NCI-H1930 (cell line): ENCODE measurements around the gene CLCA1.

Experiments used
- DNase-seq, 2 experiments: peaks; one replicate each; lab custom pipeline; 2025; lab: John Stamatoyannopoulos, UW

Gene CLCA1, protein sequence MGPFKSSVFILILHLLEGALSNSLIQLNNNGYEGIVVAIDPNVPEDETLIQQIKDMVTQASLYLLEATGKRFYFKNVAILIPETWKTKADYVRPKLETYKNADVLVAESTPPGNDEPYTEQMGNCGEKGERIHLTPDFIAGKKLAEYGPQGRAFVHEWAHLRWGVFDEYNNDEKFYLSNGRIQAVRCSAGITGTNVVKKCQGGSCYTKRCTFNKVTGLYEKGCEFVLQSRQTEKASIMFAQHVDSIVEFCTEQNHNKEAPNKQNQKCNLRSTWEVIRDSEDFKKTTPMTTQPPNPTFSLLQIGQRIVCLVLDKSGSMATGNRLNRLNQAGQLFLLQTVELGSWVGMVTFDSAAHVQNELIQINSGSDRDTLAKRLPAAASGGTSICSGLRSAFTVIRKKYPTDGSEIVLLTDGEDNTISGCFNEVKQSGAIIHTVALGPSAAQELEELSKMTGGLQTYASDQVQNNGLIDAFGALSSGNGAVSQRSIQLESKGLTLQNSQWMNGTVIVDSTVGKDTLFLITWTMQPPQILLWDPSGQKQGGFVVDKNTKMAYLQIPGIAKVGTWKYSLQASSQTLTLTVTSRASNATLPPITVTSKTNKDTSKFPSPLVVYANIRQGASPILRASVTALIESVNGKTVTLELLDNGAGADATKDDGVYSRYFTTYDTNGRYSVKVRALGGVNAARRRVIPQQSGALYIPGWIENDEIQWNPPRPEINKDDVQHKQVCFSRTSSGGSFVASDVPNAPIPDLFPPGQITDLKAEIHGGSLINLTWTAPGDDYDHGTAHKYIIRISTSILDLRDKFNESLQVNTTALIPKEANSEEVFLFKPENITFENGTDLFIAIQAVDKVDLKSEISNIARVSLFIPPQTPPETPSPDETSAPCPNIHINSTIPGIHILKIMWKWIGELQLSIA

DNA sequence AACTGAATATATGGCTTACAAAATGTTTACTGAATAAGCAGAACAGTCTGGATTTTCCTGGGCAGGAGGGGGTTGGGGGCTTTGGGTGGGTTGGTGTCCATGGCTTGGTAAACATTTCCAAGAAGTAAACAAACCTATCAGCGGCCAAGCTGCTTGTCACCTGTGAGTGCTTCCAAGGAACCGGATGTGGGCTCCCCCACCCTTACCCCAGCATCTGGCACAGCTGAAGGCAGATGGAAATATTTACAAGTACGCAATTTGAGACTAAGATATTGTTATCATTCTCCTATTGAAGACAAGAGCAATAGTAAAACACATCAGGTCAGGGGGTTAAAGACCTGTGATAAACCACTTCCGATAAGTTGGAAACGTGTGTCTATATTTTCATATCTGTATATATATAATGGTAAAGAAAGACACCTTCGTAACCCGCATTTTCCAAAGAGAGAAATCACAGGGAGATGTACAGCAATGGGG lies at the start of gene CLCA1:
CLCA1 (plus strand) TSS at position 427 of the 477 bp plus-strand sequence; CDS start at position 472, 45 bp downstream.
- DNase-seq = no peak

DNA sequence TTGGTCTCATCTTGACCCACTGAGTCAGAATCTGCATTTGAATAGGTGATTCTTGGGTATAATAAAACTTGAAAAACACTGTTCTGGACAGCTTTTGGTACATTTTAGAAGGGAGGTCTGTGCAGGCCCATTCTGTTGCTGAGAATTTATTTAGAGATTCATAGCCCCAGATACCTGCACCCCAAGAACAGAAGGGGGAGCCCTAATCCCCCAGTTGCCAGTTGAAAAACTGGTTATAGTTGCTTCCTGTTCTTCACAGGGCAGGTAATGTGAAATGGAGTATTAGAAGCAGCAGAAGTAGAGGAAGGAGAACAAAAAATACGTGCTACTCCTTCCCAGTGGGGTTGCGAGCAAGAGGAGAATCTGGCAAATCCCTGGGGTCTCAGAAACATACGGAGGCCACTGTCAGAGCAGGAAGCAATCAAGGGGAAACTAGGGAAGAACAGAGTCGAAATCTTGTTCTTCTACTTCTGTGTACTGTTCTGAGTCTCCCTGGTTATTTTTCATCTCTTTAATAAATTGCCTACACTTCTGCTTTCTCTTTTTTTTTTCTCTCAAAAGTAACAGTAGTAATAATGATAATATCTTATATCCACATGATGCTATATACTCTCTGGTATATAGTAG lies 49.3 kb upstream of the CLCA1 start:
- DNase-seq = no peak

DNA sequence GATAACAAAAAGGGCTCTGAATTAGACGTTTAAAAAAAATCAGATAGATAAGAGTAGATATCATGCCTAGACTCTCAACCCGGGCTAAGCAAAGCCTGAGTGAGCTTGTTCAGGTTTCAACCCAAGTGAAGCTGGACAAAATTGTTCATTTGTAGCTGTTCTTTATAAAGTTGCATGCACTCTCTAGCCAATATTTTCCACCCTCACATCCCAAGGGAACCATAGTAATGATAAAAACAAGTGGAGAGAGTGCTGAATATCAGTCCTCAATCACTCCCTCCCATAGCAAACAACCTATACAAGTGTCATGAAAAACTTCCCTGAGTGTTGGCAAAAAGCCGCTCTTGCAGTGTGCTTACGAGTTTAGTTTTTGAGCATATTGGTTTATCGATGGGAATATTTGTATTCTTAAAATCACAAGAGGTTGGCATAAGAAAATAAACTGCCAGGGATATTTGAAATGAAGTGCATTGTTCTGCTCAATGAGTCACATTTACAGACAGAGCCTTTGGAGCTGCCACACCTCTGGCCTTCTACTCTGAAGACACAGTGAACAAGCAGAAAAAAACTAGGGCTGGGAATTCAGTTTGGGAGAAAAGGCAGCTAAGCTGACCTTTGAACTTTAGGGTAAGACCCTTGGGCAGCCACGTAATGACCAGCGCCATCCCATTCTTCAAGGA lies 47.0 kb upstream of the CLCA1 start:
- no peak for DNase-seq

DNA sequence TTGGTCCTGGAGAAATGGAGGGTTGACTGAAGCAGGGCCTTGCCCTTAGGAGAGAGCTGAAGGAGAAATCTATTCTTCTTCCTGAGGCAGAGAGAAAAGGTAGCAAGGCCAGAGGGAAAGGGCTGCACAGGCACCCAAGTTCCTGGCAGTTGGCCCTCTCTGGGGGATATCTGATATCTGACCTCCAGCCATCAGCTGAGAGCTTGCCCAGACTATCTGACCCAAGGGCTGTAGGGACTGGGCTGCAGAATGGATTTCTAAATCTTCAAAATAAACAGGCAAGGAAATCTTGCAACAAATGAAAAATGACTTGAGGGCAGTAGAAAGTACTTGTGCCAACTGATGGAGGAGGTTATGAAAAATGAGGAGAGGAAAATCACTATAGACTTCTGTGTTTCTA lies 45.3 kb upstream of the CLCA1 start:
- DNase-seq = no peak

DNA sequence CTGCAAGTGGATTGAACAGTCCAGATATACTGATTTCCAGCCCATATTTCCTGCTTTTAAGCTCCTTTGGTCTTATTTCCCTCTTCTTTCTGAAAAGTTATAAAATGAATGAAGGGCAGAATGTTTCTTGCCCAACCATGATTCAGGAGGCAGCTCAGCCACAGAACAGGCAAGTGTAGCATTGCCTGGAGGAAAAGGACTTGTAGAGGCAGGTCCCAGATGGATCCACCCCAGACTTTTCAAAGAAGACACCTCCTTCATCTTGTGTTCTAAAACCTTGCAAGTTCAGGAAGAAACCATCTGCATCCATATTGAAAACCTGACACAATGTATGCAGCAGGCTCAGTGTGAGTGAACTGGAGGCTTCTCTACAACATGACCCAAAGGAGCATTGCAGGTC lies 44.9 kb upstream of the CLCA1 start, which contains the start of gene CLCA2:
CLCA2 (plus strand) TSS at position 299 of the 400 bp plus-strand sequence; CDS start at position 376, 77 bp downstream.
- DNase-seq = no peak

DNA sequence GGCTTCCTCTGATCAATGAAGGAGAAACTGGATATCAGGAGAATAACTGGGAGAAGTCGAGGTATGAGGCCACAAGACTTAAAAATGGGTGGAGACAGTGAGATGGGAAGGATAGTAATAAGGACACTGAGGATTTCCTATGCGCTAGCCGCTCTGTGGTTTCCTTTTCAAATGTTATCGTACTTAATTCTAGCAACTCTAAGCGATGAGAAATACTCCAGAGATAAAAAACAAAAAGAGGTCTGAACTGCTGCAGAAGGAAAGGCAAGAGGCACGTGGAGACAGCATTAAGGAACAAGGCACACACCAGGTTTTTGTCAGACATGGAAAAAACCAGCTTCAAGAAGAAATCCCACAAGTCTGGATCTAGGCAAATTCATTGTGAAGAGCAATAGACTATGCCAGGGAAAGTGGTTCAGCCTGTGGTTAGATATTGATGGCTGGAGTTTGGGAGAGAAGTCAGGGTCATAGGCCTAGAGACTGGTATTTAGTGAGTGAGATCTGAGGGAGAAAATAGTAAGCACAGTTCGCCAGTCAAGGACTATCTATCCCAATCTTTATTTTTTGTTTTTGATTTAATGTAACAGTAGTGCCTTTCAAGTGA lies 39.5 kb upstream of the CLCA1 start:
- no peak for DNase-seq

DNA sequence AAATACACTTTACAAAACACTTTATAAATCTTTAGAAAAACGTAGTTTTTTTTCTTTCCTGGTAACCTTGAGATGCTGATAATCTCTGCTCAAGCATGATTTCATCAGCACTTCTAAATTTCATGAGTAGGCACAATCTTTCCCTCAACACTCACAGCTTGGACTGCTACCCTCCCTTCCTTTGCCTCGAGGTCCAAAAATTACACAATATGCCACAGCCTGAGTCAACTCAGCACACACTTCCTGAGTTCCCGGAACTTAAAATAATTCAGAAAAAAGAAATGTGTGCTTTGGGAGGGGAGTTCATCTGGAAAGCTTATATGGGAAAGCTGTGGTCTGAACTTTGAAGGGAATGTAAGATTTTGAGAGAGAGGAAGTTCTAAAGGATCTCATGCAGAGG lies 38.9 kb upstream of the CLCA1 start:
- no peak for DNase-seq

DNA sequence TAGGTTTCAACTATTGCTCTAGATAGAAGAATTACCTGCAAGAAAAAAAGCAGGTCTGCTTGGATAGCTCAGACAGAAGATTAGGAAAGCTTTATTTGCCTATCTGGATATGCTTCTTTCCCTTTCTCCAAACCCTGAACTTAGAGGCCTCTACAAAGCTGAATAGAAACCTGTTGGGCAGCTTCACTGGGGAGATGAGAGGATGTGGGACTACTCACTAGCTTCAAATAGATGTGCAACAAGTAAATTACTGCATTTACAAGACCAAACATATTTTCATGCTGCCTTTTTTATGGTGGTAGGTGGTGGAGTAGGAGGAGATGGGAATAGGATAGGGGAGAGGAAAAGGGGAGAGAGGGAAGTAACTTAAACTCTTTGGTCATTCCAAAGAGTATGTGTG lies 38.4 kb upstream of the CLCA1 start:
- DNase-seq = no peak

DNA sequence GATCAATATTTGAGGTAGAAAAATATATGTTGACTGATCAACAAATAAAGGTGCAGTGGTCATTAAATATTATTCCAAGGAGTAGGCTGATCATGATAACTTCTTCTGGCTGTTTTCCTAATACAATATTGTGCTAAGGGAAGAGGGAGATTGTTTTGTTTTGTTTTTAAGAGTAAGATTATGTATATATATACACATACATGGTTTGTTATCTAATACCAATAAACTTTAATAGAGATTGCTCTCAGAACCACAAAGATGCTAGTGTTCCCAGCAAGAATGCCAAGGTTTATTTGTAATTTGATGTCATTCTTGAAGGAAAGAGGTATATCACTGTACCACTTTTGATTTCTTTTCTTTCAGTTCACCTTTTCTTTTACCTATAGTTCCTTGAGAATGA lies 34.7 kb upstream of the CLCA1 start:
- DNase-seq = no peak

DNA sequence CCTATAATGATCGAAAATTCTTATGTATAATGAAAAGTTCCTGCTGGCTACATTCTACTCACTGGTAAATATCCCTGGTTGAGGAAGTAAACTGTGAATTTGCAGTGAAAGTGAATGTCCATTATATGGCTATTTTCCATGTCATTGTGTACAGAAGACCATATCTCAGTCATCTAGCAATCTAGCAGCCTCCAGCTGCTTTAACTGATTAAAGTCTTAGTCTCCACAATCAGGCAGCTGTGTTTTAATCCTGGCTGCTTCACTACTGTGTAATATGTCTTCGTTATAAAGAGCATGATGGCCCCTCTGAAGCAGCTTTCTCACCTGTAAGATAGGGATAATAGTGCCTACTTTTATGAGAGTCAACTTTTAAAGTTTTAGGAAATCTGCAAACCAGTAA lies 33.4 kb upstream of the CLCA1 start:
- DNase-seq = no peak

DNA sequence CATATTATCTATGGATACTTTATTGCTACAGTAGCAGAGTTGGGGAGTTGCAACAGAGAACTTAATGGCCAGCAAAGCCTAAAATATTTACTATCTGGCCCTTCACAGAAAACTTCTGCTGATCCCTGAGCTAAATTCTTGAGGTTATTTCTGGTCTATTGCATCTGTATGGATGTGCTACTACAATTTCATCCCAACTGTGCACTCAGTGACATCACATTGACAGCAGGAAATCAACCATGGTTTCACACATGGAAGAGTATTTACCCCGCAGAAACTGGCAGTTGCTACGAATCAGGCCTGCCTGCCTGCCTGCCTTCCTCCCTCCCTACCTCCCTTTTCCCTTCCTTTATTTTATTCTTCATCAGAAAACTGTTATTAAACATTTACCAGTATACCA lies 32.7 kb upstream of the CLCA1 start:
- no peak for DNase-seq

DNA sequence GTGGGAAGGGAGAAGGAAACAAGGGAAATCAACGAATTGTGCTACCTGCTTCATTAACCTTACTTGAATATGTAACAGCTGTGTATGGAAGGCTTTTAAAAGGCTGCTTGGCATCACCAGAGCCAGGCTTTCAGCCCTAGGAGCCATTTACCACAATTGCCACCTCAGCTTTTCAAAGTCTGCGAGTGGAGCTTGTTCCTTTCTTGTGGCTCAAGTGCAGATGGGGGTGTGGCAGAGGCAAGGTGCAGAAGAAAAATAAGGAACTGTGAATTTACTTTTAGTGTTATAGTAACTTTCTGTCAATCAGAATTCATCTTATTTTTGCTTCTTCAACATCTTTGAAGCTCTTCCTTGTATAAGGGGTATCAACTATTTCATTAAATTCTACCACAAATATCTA lies 27.1 kb upstream of the CLCA1 start:
- no peak for DNase-seq

DNA sequence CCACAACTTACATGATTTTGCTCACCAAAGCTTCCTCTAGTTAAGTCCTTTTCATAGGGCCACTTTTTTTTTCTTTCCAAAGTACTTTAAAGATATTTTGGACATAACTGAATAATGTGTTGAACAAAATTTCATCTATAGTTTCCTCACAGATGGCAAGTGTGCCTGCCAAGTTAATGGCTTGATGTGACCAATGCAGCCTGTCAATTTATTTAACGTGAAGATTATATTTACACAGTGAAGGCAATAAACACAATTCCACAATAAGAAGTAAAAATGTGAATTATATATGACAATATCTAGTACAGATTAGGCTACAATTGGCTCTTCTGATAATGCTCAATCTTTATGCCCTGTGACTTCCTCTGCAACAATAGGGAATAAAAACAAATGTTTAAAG lies 26.7 kb upstream of the CLCA1 start:
- DNase-seq = no peak

DNA sequence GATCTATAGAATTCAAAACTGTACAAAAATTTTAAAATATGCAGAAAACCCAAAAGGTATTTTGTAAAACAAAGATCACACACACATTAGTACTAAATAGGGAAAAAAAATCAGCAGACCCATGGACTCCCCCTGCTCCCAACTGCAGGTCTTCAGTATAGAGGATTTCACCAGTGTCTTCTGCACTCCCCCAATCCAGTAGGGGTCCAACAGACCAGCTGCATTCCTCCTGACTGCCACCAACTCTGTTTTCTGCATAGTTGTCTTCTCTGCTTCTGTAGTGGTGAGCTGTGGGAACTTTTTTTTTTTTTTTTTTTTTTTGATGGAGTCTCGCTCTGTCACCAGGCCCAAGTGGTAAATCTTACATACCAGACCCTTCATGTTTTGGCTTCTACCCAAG lies 22.8 kb upstream of the CLCA1 start:
- no peak for DNase-seq

DNA sequence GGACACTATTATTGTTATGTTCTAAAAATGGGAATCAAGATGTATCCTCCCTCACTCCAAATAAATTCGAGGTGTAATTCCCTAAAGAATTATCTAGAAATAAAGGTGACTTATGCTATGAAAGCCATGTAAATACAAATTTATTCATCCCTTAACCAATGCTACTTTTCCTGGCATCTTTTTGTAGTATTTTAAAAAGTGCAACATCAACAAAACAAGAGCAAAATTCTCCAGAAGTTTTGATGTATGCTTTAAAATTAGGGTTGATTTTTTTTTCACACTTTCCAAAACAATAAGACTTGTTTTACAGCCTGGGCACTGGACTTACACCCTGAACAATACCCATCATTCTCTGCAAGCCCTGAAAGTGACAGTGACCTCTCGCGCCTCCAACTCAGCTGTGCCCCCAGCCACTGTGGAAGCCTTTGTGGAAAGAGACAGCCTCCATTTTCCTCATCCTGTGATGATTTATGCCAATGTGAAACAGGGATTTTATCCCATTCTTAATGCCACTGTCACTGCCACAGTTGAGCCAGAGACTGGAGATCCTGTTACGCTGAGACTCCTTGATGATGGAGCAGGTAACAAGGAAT lies 21.4 kb upstream of the CLCA1 start:
- DNase-seq = no peak

DNA sequence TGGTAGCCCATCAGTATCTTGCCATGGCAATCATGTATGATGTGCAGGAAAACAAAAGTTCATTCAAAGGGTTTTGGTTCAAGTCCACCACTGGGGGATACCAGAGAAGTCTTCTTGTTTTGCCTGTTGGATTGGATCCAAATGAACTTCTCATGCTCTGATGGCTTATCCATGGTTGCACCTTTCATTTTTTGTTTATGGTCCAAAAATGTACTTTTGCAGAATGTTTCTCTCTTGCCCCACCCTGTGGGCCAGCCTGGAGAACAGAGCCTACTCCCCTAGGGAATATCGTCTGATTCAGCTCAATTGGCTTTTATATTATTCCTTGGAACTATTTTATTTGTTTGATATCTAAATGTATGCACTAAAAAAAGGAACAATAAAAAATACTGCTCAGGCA lies 20.1 kb upstream of the CLCA1 start:
- DNase-seq = no peak

DNA sequence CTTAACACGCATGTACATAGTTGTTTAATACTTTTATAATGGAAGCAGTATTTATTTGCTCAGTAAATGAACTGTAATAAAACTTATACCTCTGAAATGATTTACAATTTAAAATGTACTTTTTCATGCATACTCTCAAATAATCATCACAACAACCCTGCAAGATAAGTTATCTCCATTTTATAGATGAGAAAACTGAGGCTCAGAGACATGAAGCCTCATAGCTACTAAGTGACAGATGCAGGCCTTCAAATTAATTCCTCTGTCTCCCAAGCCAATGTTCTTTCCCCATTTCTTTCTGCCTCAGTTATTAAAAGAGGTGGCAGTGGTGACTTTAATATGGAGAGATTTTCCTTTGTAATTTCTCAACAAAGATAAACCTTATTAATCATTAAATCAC lies 19.6 kb upstream of the CLCA1 start:
- DNase-seq = no peak

DNA sequence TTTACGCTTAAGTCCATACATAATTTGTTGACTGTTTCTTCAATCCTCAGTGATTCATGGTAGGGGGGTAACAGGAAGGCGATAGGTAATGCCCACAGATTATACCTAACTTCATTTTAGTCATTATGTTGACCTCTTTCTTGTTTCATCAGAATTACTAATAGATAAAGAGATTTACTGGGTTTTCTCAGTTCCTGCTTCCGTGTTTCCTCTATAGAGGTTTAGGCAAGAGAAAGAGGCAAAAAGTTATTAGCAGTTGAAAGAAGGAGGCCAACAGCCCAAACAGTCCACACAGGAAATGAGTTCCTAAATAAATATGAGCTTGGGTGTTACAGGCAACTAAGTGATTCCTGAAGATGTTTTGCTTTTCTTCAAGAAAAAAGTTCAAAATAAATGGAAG lies 17.9 kb upstream of the CLCA1 start:
- no peak for DNase-seq

DNA sequence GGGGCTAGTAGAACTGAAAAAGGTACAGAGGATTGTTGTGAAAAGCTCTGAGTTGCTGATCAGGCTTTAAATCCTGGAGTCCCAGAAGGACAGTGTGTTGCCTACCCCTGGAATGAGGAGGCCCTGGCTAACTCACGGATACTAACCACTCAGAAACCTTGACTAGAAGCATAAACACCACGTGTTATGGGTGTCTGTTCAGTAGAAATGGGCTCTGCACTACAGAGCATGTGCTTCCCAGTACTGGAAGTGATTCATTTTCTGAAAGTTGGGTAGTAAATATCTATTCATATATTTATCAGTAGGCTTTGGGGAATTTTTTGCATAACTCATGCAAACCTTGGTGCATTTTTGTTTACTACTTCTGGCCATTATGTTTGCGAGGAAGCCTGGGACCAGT lies 15.1 kb upstream of the CLCA1 start:
- no peak for DNase-seq

DNA sequence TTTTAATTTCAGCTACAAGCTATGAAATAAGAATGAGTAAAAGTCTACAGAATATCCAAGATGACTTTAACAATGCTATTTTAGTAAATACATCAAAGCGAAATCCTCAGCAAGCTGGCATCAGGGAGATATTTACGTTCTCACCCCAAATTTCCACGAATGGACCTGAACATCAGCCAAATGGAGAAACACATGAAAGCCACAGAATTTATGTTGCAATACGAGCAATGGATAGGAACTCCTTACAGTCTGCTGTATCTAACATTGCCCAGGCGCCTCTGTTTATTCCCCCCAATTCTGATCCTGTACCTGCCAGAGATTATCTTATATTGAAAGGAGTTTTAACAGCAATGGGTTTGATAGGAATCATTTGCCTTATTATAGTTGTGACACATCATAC lies 13.7 kb upstream of the CLCA1 start:
- DNase-seq = no peak

DNA sequence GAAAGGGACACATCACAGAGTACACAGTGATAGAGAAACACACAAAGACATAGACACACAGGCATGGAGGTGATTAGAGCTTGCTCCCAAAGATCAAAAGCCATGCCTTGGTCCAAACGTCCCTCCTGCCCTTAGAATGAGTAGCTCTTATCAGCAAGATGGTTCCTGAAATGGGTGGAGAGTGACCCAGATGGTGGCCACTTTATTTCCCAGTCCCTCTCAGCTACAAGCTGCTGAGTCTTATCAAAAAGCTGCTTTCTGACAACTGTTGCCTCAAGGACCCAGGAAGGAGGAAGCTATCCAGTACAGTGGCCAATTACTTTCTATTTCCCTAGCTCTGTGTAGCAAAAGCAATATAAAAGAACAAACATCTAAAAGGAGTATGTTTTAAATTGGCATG lies 7.7 kb upstream of the CLCA1 start:
- DNase-seq = no peak
